Measurements from ENCODE around the gene PHF8.

Gene PHF8

DNA sequence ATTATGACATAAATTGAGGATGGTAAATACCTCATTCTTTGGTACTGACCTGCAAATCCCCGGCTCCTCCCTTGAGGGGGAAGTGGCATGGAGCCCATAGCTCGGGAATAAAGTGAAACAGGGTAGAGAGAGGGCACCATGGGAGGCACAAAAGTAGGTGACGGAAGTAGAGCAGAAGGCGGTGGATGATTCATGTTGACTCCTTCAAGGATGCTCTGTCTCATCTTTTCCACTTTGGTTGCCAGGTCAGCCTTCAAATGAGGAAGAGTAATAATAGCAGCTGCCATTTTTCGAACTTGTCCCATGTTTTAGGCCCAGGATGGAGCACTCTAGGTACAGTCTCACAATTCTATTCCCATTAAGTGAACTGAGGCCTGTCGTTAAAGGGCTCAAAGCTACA is 41.4 kb upstream of the PHF8 start:
- TF ChIP-seq EZH2phosphoT487 (conservative IDR thresholded peaks at IDR 0.05; ENCODE audit: low read length) = no peak
- TF ChIP-seq, protein P1, sequence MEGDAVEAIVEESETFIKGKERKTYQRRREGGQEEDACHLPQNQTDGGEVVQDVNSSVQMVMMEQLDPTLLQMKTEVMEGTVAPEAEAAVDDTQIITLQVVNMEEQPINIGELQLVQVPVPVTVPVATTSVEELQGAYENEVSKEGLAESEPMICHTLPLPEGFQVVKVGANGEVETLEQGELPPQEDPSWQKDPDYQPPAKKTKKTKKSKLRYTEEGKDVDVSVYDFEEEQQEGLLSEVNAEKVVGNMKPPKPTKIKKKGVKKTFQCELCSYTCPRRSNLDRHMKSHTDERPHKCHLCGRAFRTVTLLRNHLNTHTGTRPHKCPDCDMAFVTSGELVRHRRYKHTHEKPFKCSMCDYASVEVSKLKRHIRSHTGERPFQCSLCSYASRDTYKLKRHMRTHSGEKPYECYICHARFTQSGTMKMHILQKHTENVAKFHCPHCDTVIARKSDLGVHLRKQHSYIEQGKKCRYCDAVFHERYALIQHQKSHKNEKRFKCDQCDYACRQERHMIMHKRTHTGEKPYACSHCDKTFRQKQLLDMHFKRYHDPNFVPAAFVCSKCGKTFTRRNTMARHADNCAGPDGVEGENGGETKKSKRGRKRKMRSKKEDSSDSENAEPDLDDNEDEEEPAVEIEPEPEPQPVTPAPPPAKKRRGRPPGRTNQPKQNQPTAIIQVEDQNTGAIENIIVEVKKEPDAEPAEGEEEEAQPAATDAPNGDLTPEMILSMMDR (IDR thresholded peaks at IDR 0.05; ENCODE audit: insufficient read depth, low read length, poor library complexity, severe bottlenecking) = no peak
- Histone ChIP-seq H4K20me1 (ENCODE audit: low read depth, low read length) (no peaks in the 10 kb centered on the region), H3K9ac (ENCODE audit: low read length) (no peak overlapping the region), H3K27me3 (ENCODE audit: low read length) (no peaks in the 10 kb centered on the region), H3K36me3 (ENCODE audit: low read length) (no peaks in the 10 kb centered on the region), H3K9me3 (ENCODE audit: insufficient read depth, low read length) (no peaks in the 10 kb centered on the region), H3K79me2 (ENCODE audit: insufficient read depth, low read length) (no peaks in the 10 kb centered on the region), H3K4me2 (ENCODE audit: low read depth, low read length, poor library complexity, severe bottlenecking) (no peak overlapping the region), H3F3A (ENCODE audit: insufficient read depth) (no peaks in the 10 kb centered on the region), H3K27ac (ENCODE audit: low read depth, low read length) (no peak overlapping the region), H3K9me2 (replicated peaks; ENCODE audit: insufficient read depth, low read length) (no peaks in the 10 kb centered on the region), H2AFZ (ENCODE audit: low read depth, low read length, severe bottlenecking) (no peak overlapping the region), H3K4me3 (ENCODE audit: insufficient read depth, low read length, poor library complexity, severe bottlenecking) (no peak overlapping the region)

DNA sequence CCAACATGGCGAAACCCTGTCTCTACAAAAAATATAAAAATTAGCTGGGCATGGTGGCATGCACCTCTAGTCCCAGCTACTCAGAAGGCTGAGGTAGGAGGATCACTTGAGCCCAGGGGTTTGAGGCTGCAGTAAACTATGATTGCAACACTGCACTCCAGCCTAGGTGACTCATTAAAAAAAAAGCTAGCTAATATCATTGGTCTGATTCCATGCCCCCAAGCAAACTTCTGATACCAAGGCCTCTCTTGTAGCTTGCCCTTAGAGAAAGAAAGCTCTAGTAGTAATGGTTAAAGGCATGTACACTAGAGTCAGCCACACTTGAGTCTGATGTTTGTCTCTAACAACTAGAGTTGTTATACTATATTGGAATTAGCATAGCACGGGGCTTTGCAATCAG is 32.6 kb upstream of the PHF8 start:
- no peak overlapping the region for H3K9ac ChIP-seq (ENCODE audit: low read length)
- no peaks in the 10 kb centered on the region for H3F3A ChIP-seq (ENCODE audit: insufficient read depth)
- no peaks in the 10 kb centered on the region for H3K36me3 ChIP-seq (ENCODE audit: low read length)
- H3K9me2 ChIP-seq (replicated peaks; ENCODE audit: insufficient read depth, low read length) = no peaks in the 10 kb centered on the region
- H3K4me3 ChIP-seq (ENCODE audit: insufficient read depth, low read length, poor library complexity, severe bottlenecking) = no peak overlapping the region
- no peaks in the 10 kb centered on the region for H3K79me2 ChIP-seq (ENCODE audit: insufficient read depth, low read length)
- H3K4me2 ChIP-seq (ENCODE audit: low read depth, low read length, poor library complexity, severe bottlenecking) = no peak overlapping the region
- H2AFZ ChIP-seq (ENCODE audit: low read depth, low read length, severe bottlenecking) = no peak overlapping the region
- TF ChIP-seq EZH2phosphoT487 (conservative IDR thresholded peaks at IDR 0.05; ENCODE audit: low read length) = no peak
- TF ChIP-seq, protein P1 (IDR thresholded peaks at IDR 0.05; ENCODE audit: insufficient read depth, low read length, poor library complexity, severe bottlenecking) = no peak
- no peaks in the 10 kb centered on the region for H3K27me3 ChIP-seq (ENCODE audit: low read length)
- no peaks in the 10 kb centered on the region for H3K9me3 ChIP-seq (ENCODE audit: insufficient read depth, low read length)
- no peaks in the 10 kb centered on the region for H4K20me1 ChIP-seq (ENCODE audit: low read depth, low read length)
- H3K27ac ChIP-seq (ENCODE audit: low read depth, low read length) = no peak overlapping the region

DNA sequence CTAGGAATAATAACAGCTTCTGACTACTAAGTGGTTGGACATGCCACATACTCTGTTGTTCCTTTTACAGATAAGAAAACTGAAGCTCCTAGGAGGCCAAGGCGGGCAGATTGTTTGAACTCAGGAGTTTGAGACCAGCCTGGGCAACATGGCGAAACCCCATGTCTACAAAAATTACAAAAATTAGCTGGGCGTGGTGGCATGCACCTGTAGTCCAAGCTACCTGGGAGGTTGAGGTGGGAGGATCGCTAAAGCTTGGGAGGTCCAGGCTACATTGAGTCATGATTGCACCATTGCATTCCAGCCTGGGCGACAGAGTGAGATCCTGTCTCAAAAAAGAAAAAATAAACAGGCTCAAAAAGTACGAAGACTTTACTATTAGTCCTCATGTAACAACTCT is 30.6 kb upstream of the PHF8 start:
- TF ChIP-seq EZH2phosphoT487 (conservative IDR thresholded peaks at IDR 0.05; ENCODE audit: low read length) = no peak
- TF ChIP-seq, protein P1 (IDR thresholded peaks at IDR 0.05; ENCODE audit: insufficient read depth, low read length, poor library complexity, severe bottlenecking) = no peak
- Histone ChIP-seq H3K4me2 (ENCODE audit: low read depth, low read length, poor library complexity, severe bottlenecking) (no peak overlapping the region), H3K79me2 (ENCODE audit: insufficient read depth, low read length) (no peaks in the 10 kb centered on the region), H3K4me3 (ENCODE audit: insufficient read depth, low read length, poor library complexity, severe bottlenecking) (no peak overlapping the region), H3K27me3 (ENCODE audit: low read length) (no peaks in the 10 kb centered on the region), H3K9ac (ENCODE audit: low read length) (no peak overlapping the region), H3K27ac (ENCODE audit: low read depth, low read length) (no peak overlapping the region), H2AFZ (ENCODE audit: low read depth, low read length, severe bottlenecking) (no peak overlapping the region), H3K9me3 (ENCODE audit: insufficient read depth, low read length) (no peaks in the 10 kb centered on the region), H3F3A (ENCODE audit: insufficient read depth) (no peaks in the 10 kb centered on the region), H3K9me2 (replicated peaks; ENCODE audit: insufficient read depth, low read length) (no peaks in the 10 kb centered on the region), H3K36me3 (ENCODE audit: low read length) (no peaks in the 10 kb centered on the region), H4K20me1 (ENCODE audit: low read depth, low read length) (no peaks in the 10 kb centered on the region)

Measured in SU-DHL-6 (cell line).